RCC 7860 (cell line): ENCODE results near the gene C1orf35.

Source experiments
- DNase-seq: peaks from one replicate; pipeline ENCODE4 v3.0.0-alpha.2; 2015; ENCODE audit warnings: low spot score
- FAIRE-seq: peaks from 2 replicates; lab custom pipeline; 2012; peaks lifted over from hg19 to GRCh38; lab: Jason Lieb, UNC

The C1orf35 gene

DNA sequence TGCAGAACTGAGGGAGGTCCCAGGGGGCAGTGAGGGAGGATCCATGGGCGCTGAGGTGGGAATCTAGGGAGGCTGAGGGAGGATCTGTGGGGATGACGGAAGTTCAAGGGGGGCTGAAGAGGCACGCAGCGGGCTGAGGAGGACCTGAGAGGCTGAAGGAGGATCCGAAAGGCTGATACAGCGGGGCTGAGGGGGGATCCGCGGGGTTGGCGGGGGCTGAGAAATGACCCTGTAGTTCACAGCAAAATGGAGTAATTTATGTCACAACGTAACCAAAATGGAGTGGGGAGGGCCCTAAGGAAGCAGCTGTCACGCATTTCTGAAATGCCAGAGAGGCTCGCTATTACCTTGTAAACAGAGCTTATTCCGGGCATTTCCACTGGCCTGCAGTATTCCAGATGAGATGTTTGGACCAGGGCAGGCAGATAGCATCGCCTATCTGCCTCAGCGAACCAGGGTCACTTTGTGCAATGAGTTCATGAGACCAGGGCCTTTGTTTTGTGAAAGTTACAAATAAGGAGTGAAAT is 6.9 kb upstream of the C1orf35 start:
- FAIRE-seq (no peak), DNase-seq (no peak)

DNA sequence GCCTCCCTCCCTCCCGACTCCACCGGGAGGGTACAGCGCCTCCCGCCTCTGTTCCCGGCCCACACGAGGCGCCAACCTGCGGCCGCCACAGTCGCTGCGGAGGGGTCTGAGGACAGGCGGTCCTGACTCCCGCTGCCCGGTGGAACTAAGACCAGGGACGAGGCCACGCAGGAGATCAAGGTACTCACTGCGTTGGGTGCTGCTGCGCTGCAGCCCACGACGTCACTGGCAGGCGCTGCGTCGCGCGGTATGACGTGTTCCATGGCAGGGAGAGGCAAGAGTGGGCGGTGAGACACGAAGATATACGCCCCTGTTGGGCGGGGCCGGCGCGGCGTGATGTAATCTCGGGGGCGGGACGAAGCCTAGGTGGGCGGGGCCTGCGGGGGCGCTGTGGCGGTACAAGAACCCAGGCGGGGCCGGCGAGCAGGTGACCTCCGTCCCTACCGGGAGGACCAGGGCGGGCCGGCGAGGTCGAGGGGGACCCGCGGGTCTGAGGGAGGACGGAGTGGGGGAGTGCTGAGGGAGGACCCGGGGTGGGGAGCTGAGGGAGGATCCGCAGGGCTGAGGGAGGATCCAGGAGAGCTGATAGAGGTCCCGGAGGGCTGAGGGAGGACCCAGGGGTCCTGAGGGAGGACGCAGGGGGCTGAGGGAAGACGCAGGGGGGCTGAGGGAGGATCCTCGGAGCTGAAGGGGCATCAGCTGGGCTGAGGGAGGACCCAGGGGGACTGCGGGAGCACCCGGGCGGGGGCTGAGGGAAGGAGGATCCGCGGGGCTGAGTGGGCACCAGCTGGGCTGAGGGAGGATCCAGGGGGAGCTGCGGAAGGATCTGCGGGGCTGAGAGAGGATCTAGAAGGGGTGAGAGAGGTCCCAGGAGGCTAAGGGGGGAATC is 6.2 kb upstream of the C1orf35 start, which contains the start of gene MRPL55:
Gene MRPL55 (minus strand): TSS at position 227 of the 889 bp plus-strand sequence. CDS start 1,039 bp downstream, outside the sequence.
- FAIRE-seq, result peak; percentile 71
- peak; percentile 91 for DNase-seq

DNA sequence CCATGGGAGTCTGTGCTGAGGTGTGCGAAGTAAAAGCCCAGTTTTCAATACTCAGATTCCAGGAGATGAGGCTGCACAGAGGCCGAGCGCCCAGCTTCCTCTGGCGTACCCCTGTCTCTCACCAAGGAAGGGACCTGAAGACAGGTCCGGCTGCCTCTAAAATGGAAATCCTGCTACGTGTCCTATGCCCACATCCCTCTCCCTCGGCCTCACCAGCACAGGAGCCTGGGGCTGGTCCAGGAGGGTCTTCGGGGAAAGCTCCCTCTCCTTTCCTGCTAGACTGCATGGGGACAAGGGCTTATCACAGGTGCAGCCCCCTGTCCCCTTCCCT is 5.6 kb upstream of the C1orf35 start:
- DNase-seq (no peak), FAIRE-seq (no peak)

DNA sequence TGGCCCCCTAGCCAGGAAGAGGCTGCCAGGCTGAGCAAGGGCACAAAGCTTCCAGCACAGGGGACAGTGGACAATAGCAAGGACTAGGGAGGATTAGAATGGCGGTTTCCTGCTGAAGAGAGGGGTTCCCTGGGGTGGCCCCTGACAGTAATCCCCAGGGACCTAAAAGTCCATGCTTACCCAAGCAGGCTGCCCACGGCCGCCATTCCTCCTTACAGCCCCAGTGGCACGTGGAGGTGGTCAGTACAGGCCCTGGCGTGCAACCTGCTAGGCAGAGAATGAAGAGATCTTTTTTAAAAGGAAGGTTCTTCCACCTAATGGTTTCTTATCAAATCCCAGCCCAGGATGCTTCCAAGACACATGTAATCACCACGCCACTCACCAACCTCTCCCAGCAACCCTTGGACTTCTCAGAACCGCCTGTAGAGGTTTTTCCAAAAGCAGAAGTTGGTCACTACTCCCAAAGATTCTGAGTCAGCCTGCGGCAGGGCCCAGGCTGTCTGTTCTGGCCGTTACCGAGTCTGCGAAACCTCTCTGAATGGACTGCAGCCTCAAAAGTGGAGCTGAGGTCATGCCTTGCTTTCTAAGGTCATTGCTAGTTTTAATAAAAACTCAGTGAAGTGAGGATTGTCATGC is 5.0 kb upstream of the C1orf35 start:
- no peak for FAIRE-seq

DNA sequence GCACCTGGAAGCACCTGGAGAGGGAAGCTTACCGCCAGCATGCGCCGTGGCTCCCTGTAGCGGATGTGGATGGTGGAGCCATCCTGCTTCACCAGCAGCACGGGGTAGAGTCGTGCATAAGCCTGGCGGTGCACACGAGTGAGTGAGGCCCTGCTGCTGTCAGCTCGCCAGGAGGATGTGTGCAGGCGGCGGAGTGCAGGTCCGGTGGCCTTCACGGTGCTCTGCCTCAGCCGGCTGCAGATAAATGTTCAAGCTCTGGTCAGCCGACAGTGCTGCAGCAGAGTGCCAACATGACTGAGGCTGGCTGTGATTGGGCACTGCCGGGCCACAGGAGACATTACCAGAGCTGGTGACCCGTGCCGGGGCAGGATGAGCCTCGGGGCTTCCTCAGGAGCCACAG is 4.5 kb upstream of the C1orf35 start:
- DNase-seq (no peak), FAIRE-seq (no peak)

More for the DNA sequence above, 5.0 kb upstream of the C1orf35 start:
- no peak for DNase-seq

DNA sequence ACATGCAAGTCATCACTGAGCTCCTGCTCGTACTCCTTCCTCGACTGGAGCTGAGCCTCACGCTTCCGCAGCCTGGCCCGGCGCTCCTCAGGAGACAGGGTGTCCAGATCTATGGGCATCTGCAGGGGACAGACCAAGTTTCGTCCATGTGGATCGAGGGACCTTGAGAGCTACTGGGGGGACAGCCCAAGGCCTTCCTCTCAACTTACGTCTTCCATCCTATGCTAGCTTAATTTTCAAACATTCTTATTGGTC is 3.6 kb upstream of the C1orf35 start:
- no peak for DNase-seq
- FAIRE-seq, result no peak

DNA sequence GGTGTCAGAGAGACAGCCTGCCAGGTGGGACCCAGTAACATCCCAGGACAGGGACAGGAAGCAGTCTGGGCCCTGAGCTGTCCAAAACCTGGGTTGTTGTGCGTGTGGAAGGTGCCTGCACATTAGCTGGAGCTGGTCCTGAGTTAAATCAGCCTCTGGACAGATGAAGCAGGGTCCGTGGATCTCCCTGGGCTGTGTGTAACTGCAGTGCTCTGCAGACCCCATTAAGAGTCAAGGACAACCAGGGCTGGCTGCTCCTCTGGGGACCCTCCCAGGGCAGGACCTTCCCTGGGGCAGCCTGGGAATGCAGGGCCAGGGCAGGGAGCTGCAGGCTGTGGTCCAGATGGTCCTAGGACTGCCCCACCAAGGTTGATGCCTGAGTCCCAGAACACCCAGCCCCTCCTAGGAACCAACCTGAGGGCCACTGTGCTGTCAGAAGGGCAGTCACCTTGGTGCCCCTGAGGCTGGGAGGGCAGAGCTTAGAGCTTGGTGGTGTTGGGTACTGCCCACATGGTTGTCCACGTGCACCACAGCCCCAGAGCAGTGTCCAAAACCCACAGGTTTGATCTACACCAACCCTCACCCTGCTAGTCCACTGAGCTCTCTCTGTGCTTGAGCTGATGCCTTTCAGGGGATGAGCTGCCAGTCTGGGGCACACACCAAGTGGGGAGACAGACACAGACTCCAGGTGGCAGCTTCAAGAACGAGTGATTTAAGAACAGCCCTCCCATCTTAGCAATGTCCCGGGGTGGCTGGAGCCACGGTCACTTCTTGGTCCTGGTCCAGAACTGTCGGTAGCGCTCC is 3.1 kb upstream of the C1orf35 start:
- DNase-seq (no peak), FAIRE-seq (no peak)

DNA sequence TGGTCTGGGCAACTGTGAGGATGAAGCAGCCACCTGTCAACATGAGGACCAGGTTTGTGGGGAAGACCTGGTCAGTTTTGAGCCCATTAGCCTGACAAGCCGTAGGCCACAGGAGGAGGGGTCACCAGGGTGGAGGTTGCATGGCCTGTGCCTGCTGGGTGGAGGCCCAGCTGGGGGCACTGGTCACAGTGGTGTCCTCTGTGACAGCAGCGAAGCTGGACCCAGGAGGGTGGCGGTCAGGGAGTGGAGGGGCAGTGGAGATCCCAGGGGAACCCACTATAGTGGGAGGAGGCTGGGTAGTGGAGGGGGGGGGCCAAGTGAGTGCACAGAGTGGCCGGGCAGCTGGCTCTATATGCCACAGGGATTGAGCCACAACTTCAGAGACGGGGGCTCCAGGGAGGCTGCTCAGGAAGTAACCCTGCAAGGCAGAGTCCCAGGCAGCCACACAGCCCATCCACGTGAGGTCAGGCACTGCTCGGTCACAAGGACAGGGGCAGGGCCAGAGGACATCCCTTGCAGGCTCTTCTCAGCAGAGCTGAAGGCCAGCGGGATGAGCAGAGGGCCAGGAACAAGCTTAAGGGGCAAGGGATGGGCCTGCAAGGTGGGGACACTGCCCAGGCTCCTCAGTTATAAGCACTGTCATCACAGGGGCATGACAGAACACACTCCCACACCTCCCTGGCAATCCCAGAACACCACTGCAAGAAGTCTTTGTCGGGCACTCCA is 2.3 kb upstream of the C1orf35 start:
- DNase-seq (no peak), FAIRE-seq (no peak)

DNA sequence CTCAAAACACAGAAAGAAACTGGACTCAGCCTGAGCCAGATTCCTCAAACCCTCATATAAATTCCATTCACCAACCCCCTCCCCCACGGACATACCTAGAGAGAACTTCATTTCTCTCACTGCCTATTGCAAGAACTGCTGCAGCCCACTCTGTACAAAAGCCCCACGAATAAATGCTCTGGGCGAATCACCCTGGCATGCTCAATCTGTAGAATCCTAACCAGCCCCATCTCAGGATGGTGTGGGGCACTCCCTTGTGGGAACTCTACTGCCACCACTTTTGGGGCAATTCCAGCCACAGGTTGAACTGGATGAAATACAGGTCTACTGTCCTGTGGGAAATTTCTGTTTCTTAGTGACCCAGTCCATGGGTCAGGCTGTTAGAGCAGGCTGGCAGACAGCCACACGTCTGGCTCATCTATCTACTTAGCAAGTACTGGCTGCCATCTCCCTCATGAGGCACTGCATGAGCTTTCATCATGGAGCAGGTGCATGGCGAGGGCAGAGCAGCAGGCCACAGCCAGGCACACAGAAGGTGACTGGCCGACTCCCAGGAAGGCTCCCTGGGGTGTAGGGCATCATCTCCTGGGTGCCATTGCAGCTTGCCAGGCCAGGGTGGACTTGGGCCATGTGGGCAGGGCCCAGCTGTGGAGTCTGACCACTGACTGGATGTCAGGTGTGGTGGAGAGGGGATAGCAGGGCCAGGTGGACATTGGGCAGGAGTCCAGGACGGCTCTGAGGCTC is 1.6 kb upstream of the C1orf35 start:
- FAIRE-seq, result no peak
- no peak for DNase-seq

DNA sequence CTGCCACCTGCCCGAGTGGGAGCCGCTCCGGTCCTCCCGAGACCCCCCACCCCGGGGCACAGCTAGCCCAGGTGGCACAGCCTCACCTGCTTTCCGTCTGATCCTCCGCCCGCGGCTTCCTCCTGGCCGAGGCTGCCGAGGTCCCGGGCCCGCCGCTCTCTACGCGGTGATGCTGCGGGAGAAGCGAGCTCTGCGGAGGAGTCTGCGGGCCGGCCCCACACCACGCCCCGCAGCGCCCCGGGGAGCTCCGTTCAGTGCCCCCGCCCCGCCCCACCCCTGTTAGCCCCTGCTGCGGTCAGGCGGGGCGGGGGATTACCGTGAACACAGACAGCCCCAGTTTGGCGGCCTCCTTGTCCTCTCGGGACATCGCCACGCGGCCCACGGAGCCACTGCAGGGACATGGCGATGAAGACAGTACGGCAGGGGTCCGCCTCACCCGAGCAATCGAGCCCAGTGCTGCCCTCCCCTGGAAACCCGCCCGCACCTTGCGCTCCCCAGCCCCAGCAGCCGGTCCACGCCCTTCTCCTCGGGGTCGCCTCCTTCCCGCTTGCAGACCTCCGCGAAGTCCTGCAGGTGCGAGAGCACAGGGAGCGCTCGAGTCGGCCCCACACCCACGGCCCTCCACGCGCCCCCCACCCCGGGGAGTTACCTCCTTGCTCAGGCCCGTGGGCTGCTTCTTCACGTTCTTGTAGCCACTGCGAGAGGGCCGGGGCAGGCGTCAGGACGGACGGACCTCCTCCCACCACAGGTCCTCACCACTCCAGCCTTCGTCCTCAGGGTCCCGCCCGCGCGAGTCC is 933 bp downstream of the C1orf35 start:
- FAIRE-seq, result no peak

DNA sequence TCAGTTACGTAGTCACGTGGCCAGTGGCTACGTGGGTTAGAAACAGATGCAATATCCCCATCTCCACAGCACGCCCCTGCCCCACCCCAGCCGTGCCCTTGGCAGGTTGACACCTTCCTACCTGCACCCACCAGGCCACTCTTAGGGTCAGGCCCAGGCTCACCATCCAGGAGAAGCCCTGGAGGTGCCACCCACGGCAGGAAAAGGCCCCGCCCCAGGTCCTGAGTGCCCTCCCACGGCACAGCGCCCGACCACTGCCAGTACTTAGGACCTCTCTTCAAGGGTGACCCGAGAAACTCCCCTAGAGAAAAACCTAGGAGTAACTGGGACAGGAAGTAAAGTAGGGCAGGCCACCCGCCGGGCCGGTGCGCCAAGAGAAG is 1.5 kb downstream of the C1orf35 start:
- DNase-seq (no peak), FAIRE-seq (no peak)

More for the DNA sequence above, 933 bp downstream of the C1orf35 start:
- no peak for DNase-seq

DNA sequence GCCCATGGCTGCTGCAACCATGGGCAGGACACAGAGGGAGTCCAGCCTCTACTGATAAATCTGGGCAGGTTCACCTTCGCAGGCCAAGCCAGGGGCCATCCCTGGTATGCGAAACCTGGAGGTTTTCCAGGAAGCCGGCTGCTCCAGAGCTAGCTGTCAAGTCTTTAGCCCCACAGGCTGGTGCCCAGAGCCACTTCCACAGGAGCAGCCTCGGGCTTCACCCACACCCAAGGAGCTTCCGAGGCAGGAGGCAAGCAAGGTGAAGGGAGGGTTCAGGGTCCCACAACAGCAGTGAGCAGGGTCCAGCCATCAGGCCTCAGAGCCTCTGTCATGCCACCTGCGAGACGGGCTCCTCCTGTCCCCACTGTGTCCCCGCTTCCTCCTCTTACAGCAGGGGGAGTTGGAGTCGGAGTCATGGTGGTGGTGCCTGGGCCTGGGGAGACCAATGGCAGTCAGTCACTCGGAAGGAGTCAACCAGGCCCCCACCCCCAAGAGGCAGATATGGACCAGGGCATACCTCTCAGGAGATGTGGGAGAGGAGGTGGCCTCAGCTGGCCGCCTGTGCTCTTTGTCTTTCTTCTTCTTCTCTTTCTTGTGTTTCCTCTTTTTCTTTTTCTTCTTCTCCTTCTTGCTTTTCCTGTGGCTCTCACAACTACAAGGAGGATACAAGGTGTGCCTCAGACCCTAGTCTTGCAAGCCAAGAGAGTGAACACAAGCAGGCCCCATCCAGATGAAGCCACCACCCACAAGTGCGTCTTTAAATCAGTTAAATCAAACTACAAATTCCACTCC is 2.1 kb downstream of the C1orf35 start:
- FAIRE-seq, result no peak

DNA sequence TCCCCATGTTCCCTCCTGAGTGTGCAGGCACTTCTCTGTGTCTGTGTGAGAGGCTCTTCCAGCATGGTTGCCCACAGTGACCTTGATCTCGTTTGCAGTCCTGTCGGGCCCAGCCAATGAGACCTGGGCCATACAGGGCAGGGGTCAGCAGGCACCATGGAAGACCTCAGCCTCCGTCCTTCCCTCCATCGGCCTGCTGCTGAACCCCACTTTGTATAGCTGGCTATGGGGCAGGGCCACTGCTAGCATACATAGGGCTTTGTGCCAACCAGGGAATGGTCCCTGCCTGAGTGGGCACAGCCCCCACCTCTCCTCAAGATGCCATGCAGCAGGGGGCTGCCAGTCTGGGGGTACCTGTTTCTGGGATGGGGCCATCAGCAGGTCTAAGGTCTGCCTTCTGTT is 3.8 kb downstream of the C1orf35 start:
- no peak for DNase-seq
- no peak for FAIRE-seq

More for the DNA sequence above, 2.1 kb downstream of the C1orf35 start:
- no peak for DNase-seq

DNA sequence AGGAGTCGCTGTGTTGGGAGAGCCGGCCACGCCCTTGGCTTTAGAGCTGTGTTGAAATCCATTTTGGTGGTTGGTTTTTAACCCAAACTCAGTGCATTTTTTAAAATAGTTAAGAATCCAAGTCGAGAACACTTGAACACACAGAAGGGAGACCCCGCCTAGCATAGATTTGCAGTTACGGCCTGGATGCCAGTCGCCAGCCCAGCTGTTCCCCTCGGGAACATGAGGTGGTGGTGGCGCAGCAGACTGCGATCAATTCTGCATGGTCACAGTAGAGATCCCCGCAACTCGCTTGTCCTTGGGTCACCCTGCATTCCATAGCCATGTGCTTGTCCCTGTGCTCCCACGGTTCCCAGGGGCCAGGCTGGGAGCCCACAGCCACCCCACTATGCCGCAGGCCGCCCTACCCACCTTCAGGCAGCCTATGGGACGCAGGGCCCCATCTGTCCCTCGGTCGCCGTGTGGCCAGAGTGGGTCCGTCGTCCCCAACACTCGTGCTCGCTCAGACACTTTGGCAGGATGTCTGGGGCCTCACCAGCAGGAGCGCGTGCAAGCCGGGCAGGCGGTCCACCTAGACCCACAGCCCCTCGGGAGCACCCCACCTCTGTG is 4.7 kb downstream of the C1orf35 start:
- no peak for DNase-seq
- FAIRE-seq, result no peak

DNA sequence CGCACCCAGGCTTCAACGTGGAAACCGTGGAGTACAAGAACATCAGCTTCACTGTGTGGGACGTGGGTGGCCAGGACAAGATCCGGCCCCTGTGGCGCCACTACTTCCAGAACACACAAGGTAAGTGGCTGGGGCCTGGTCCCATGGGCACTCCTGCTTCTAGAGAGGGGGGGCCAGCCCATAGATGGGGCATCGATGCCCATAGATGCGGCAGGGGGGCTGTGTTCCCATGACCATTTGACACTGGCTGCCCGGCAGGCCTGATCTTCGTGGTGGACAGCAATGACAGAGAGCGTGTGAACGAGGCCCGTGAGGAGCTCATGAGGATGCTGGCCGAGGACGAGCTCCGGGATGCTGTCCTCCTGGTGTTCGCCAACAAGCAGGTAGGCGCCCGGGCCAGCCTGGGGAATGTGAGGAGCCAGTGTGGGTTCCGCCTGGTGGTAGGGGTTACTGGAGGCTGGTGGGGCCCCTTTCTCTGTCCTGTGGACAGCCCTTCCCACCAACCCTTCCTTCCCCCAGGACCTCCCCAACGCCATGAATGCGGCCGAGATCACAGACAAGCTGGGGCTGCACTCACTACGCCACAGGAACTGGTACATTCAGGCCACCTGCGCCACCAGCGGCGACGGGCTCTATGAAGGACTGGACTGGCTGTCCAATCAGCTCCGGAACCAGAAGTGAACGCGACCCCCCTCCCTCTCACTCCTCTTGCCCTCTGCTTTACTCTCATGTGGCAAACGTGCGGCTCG is 5.6 kb downstream of the C1orf35 start:
- FAIRE-seq (no peak), DNase-seq (no peak)

DNA sequence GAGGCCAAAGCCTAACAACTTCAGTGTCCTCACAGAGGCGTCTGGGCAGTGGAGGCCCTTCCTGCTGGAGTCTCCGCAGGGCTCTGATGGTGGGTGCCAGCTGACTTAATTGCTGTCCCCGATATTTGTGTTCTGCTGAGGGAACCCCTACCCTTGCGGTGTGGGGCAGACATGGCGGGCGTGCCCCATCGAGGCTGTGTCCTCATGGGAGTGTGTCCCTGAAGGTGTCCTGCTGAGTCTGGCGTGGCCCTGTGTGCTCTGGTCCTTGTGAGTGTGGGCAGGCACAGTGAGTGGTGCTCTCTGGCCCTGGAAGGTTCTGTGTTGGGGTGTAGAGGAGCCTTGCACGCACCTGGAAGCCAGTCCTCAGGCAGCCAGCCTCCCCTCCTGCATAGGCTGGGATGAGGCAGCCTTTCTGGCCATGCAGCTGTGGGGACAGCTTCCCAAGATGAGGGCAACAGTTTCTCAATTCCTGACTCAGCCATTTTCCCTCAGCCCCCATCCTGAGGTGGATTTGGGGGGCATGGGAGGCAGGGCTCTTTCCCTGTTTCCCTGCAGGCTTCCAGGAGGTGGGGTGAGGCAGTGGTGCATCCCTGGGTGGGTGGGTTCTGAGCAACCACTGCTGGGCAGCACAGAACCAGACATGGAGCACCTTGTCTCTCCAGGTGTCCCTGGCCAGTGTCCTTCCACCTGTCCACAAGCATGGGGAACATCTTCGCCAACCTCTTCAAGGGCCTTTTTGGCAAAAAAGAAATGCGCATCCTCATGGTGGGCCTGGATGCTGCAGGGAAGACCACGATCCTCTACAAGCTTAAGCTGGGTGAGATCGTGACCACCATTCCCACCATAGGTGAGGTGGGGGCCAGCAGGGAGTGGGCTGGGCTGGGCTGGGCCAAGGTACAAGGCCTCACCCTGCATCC is 6.5 kb downstream of the C1orf35 start:
- no peak for FAIRE-seq
- no peak for DNase-seq
